ENCODE results near the gene DPP6.

DNA sequence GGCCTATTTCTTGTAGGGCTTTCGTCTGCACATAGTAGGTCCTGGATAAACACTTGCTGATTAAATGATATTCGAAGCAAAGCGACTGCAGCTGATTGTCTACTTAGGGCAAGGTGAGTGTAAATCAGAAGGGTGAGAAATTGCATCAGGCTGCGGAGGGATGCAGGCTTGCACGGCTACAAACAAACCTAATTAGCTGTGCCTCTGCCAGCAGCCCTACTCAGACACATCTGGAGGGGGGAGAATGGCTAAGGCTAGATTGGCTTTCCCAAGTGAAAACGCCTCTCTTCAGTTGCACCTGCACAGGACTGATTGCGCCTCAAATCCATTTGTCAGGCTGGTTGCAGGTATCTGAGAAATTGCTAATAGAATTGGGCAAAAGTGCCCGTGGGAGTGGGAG is 247.5 kb downstream of the DPP6 start:
- no peak for TF ChIP-seq EZH2 (IDR thresholded peaks at IDR 0.05)
- no peak for TF ChIP-seq POLR2AphosphoS5 (IDR thresholded peaks at IDR 0.05; ENCODE audit: borderline replicate concordance, low read depth, low read length)
- no peak for TF ChIP-seq FOXP2 (optimal IDR thresholded peaks at IDR 0.05; ENCODE audit: control extremely low read depth, extremely low read length, insufficient read depth)
